Calu3 (cell line): Measurements from ENCODE around the gene NEURL1. TPM values are rescaled to one million over a fixed set of nuclear protein-coding genes. Genes with fewer than 3 reads are reported as not detected.

Source experiments
- BruUV-seq: library from RNA; stranded (reverse); fragments of 400-500 nt; replicated peaks from 2 replicates; lab custom pipeline; 2021; lab: Mats Ljungman, UMichigan
- CTCF ChIA-PET: fragments of 300-600 bp; sonication (Branson Sonifier 250); formaldehyde crosslinking; loops from one replicate; lab custom pipeline; 2022; ENCODE audit warnings: antibody characterized with exemption; lab: Charles Lee
- DNase-seq: peaks from one replicate; pipeline ENCODE4 v3.0.0; 2022
- H3K27ac Mint-ChIP-seq: one replicate; pipeline ENCODE4 v1.8.0; 2022; ENCODE audit warnings: mixed read lengths; ENCODE audit not compliant: unreplicated experiment
- H3K27me3 Mint-ChIP-seq: one replicate; pipeline ENCODE4 v1.8.0; 2022; ENCODE audit warnings: mixed read lengths; ENCODE audit not compliant: unreplicated experiment
- H3K36me3 Mint-ChIP-seq: one replicate; pipeline ENCODE4 v1.8.0; 2022; ENCODE audit warnings: mild to moderate bottlenecking, moderate library complexity, mixed read lengths; ENCODE audit not compliant: insufficient read depth, unreplicated experiment
- H3K4me1 Mint-ChIP-seq: one replicate; pipeline ENCODE4 v1.8.0; 2022; ENCODE audit warnings: mild to moderate bottlenecking, low read depth, mixed read lengths; ENCODE audit not compliant: unreplicated experiment
- H3K4me3 Mint-ChIP-seq: one replicate; pipeline ENCODE4 v1.8.0; 2022; ENCODE audit warnings: mild to moderate bottlenecking, low read depth, moderate library complexity, mixed read lengths; ENCODE audit not compliant: unreplicated experiment
- H3K9me3 Mint-ChIP-seq: one replicate; pipeline ENCODE4 v1.8.0; 2022; ENCODE audit warnings: low read depth, mixed read lengths; ENCODE audit not compliant: unreplicated experiment
- CTCF ChIP-seq: fragments of 200-600 bp; IDR thresholded peaks from one replicate; pipeline ENCODE4 v1.8.0; 2022; ENCODE audit warnings: antibody characterized with exemption; ENCODE audit not compliant: unreplicated experiment
- intact Hi-C: fragments of 100-400 bp; cut with micrococcal nuclease; formaldehyde crosslinking; loops from one replicate; pipeline ENCODE4 v1.10.0; 2022; ENCODE audit not compliant: unreplicated experiment
- total RNA-seq: library from RNA; stranded (reverse); gene quantifications from 2 replicates; pipeline ENCODE4 v1.2.3, GENCODE V29; 2022

The NEURL1 gene
- total RNA-seq, 1 experiment from 2014 or later, result not detected

- no TSS peak for BruUV-seq
- H3K4me3 Mint-ChIP-seq, result no peak overlapping the region
- no peaks in the 10 kb centered on the region for H3K4me1 Mint-ChIP-seq
- intact Hi-C loops, result no loop called here
- no peak for TF ChIP-seq CTCF
- H3K9me3 Mint-ChIP-seq, result no peaks in the 10 kb centered on the region
- H3K36me3 Mint-ChIP-seq, result no peaks in the 10 kb centered on the region
- no peak overlapping the region for H3K27ac Mint-ChIP-seq
- no peak for DNase-seq
- no peaks in the 10 kb centered on the region for H3K27me3 Mint-ChIP-seq
- CTCF ChIA-PET, result no interaction called here
Observed at GRCh38 chr10:103613616-103614015, 120.1 kb downstream of the NEURL1 start.

GRCh38 chr10:103614306-103615158, 121.0 kb downstream of the NEURL1 start:
- no peak overlapping the region for H3K27ac Mint-ChIP-seq
- no peak for TF ChIP-seq CTCF
- no peak for DNase-seq
- H3K27me3 Mint-ChIP-seq, result no peaks in the 10 kb centered on the region
- intact Hi-C loops, result no loop called here
- no peak overlapping the region for H3K4me3 Mint-ChIP-seq
- CTCF ChIA-PET, result interaction anchor here (0.7 kb wide), 1 partner anchor 739 kb away, joined by 3 read pairs; no protein-coding TSS in a partner anchor
- no peaks in the 10 kb centered on the region for H3K9me3 Mint-ChIP-seq
- no TSS peak for BruUV-seq
- H3K36me3 Mint-ChIP-seq, result no peaks in the 10 kb centered on the region
- no peaks in the 10 kb centered on the region for H3K4me1 Mint-ChIP-seq

- BruUV-seq, result no TSS peak
- intact Hi-C loops, result no loop called here
- no peak for DNase-seq
- no peak overlapping the region for H3K4me3 Mint-ChIP-seq
- H3K27ac Mint-ChIP-seq, result no peak overlapping the region
- no peaks in the 10 kb centered on the region for H3K9me3 Mint-ChIP-seq
- no peak for TF ChIP-seq CTCF
- H3K36me3 Mint-ChIP-seq, result no peaks in the 10 kb centered on the region
- no peaks in the 10 kb centered on the region for H3K4me1 Mint-ChIP-seq
- CTCF ChIA-PET, result no interaction called here
- H3K27me3 Mint-ChIP-seq, result no peaks in the 10 kb centered on the region
Observed at GRCh38 chr10:103616705-103617601, 123.4 kb downstream of the NEURL1 start.

- H3K9me3 Mint-ChIP-seq, result no peaks in the 10 kb centered on the region
- no TSS peak for BruUV-seq
- no peaks in the 10 kb centered on the region for H3K36me3 Mint-ChIP-seq
- no peak overlapping the region for H3K4me3 Mint-ChIP-seq
- CTCF ChIA-PET, result no interaction called here
- intact Hi-C loops, result no loop called here
- no peak overlapping the region for H3K27ac Mint-ChIP-seq
- no peak for TF ChIP-seq CTCF
- no peak for DNase-seq
- H3K4me1 Mint-ChIP-seq, result no peaks in the 10 kb centered on the region
- H3K27me3 Mint-ChIP-seq, result no peaks in the 10 kb centered on the region
Observed at GRCh38 chr10:103617602-103618385, 124.3 kb downstream of the NEURL1 start.
